ENCODE data around the gene LUZP1. TPM values are rescaled to one million over a fixed set of nuclear protein-coding genes. Genes with fewer than 3 reads are reported as not detected.
A peak's percentile ranks its signal among the peaks of the same experiment; 100 is the strongest.

LUZP1 gene
- total RNA-seq, 4 donors from 2014 or later, result 22.3 to 38.4 (median 30.3) TPM

- no peaks in the 10 kb centered on the region for H3K27me3 ChIP-seq
- H3K27ac ChIP-seq, result peak overlapping the region in 3 of 4 donors; percentile 51 to 55 (median 52)
- no peak for ATAC-seq
- no peaks in the 10 kb centered on the region for H3K9me3 ChIP-seq
- no peaks in the 10 kb centered on the region for H3K36me3 ChIP-seq
- peaks cover 0 to 53% (median 9%) of the 10 kb centered on the region in 3 donors for H3K4me1 ChIP-seq
- TF ChIP-seq EP300 (IDR thresholded peaks at IDR 0.05) (no peak), POLR2A (IDR thresholded peaks at IDR 0.05) (no peak), POLR2AphosphoS5 (IDR thresholded peaks at IDR 0.05) (no peak)
- TF ChIP-seq, protein P1, sequence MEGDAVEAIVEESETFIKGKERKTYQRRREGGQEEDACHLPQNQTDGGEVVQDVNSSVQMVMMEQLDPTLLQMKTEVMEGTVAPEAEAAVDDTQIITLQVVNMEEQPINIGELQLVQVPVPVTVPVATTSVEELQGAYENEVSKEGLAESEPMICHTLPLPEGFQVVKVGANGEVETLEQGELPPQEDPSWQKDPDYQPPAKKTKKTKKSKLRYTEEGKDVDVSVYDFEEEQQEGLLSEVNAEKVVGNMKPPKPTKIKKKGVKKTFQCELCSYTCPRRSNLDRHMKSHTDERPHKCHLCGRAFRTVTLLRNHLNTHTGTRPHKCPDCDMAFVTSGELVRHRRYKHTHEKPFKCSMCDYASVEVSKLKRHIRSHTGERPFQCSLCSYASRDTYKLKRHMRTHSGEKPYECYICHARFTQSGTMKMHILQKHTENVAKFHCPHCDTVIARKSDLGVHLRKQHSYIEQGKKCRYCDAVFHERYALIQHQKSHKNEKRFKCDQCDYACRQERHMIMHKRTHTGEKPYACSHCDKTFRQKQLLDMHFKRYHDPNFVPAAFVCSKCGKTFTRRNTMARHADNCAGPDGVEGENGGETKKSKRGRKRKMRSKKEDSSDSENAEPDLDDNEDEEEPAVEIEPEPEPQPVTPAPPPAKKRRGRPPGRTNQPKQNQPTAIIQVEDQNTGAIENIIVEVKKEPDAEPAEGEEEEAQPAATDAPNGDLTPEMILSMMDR (IDR thresholded peaks at IDR 0.05), result no peak
- H3K4me3 ChIP-seq, result no peak overlapping the region
- 22% methylated on average over 1 of the region's 4 CpGs; no CpG with 5 or more reads in 1 of the 2 donors for WGBS, 2 donors (ENCODE audit: low coverage in 1 of 2)
Measured at GRCh38 chr1:23171181-23171755, 2.6 kb upstream of the LUZP1 start.

DNA sequence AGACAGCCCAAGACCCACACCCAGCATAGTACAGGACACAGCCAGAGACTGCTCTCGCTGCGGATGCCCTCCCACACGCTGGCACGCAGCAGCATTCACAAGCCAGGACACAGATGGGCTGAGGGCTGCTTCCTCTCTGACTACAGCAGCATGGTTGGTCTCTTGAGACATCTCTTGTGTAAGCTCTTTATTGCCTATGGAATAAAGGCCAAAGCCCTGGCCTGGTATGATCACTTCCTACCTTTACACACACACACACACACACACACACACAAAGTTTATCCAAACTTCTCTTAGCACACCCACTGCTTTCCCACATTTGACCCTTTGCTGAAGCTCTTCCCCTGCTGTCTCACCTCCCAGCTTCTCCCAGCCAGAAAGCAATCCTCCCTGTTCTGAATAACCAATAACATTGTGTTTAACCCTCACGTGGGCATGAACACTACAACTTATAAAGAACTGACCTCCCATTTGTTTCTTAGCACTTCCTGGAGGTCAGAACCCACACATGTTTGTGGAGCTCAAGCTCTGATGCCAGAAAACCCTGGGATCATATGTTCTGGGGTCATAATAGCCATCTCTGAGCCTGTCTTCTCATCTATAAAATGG lies 1.2 kb upstream of the LUZP1 start:
- ATAC-seq, result peak; percentile 73
- no peak for TF ChIP-seq POLR2A (IDR thresholded peaks at IDR 0.05)
- TF ChIP-seq, protein P1 (IDR thresholded peaks at IDR 0.05), result no peak
- TF ChIP-seq EP300 (IDR thresholded peaks at IDR 0.05), result no peak
- peak; percentile 44 for TF ChIP-seq POLR2AphosphoS5 (IDR thresholded peaks at IDR 0.05)
- 18 to 24% methylated on average over 3 of the region's 5 CpGs for WGBS, 2 donors (ENCODE audit: low coverage in 1 of 2)
- no peaks in the 10 kb centered on the region for H3K9me3 ChIP-seq
- peaks cover 0 to 57% (median 9%) of the 10 kb centered on the region in 3 donors for H3K4me1 ChIP-seq
- H3K4me3 ChIP-seq, result peak overlapping the region in 1 of 2 donors; percentile 78
- H3K36me3 ChIP-seq, result no peaks in the 10 kb centered on the region
- H3K27ac ChIP-seq, result peak overlapping the region; percentile 88 to 97 (median 95)
- no peaks in the 10 kb centered on the region for H3K27me3 ChIP-seq

- Histone ChIP-seq H3K27ac (peak overlapping the region; percentile 88 to 97 (median 95)), H3K9me3 (no peaks in the 10 kb centered on the region), H3K27me3 (no peaks in the 10 kb centered on the region), H3K36me3 (no peaks in the 10 kb centered on the region), H3K4me1 (peaks cover 0 to 63% (median 9%) of the 10 kb centered on the region in 3 donors), H3K4me3 (peak overlapping the region; percentile 78 to 86)
- ATAC-seq, result no peak
- TF ChIP-seq POLR2A (IDR thresholded peaks at IDR 0.05) (no peak), POLR2AphosphoS5 (IDR thresholded peaks at IDR 0.05) (no peak), EP300 (IDR thresholded peaks at IDR 0.05) (no peak)
- TF ChIP-seq, protein P1 (IDR thresholded peaks at IDR 0.05), result no peak
- WGBS, 2 donors (ENCODE audit: low coverage in 1 of 2), result 42 to 45% methylated on average over 10 to 14 of the region's 14 CpGs
Measured at GRCh38 chr1:23169195-23169575, 529 bp upstream of the LUZP1 start.

GRCh38 chr1:23168079-23168444 lies 594 bp downstream of the LUZP1 start:
- peak; percentile 45 for ATAC-seq
- WGBS, 2 donors (ENCODE audit: low coverage in 1 of 2), result 0% methylated on average over 1 to 13 of the region's 49 CpGs
- peaks cover 0 to 71% (median 9%) of the 10 kb centered on the region in 3 donors for H3K4me1 ChIP-seq

More at GRCh38 chr1:23168079-23168444, 594 bp downstream of the LUZP1 start:
- H3K36me3 ChIP-seq, result no peaks in the 10 kb centered on the region
- peak overlapping the region; percentile 88 to 97 (median 95) for H3K27ac ChIP-seq
- peak overlapping the region; percentile 78 to 86 for H3K4me3 ChIP-seq
- TF ChIP-seq EP300 (IDR thresholded peaks at IDR 0.05) (no peak), POLR2AphosphoS5 (IDR thresholded peaks at IDR 0.05) (no peak), POLR2A (IDR thresholded peaks at IDR 0.05) (no peak)
- TF ChIP-seq, protein P1 (IDR thresholded peaks at IDR 0.05), result no peak
- H3K9me3 ChIP-seq, result no peaks in the 10 kb centered on the region
- H3K27me3 ChIP-seq, result no peaks in the 10 kb centered on the region

Data from gastroesophageal sphincter (tissue), 4 donors.